Neural cell (in vitro differentiated cells): ENCODE measurements around the gene FHL3. TPM values are rescaled to one million over a fixed set of nuclear protein-coding genes. Genes with fewer than 3 reads are reported as not detected.
A peak's percentile ranks its signal among the peaks of the same experiment; 100 is the strongest.

Experiments used
- H2AFZ ChIP-seq: fragments of 200-600, 300-800 bp; sonication (generic), shearing (Covaris generic); 2 replicates; pipeline ENCODE4 v1.6.0; 2014; ENCODE audit warnings: low read depth, mild to moderate bottlenecking, antibody characterized with exemption, low read length, moderate library complexity
- H3F3A ChIP-seq: fragments of 200-600 bp; shearing (Covaris generic); 2 replicates; pipeline ENCODE4 v1.6.1; 2016; ENCODE audit warnings: mild to moderate bottlenecking, moderate library complexity, mixed read lengths, antibody characterized with exemption, low read length; ENCODE audit not compliant: insufficient read depth, poor library complexity, severe bottlenecking
- H3K27ac ChIP-seq: fragments of 200-600, 300-800 bp; sonication (generic), shearing (Covaris generic); 2 replicates; pipeline ENCODE4 v1.5.1; 2014; ENCODE audit warnings: mild to moderate bottlenecking, low read length, moderate library complexity
- H3K27me3 ChIP-seq: fragments of 300-800, 200-600 bp; sonication (generic), shearing (Covaris generic); 2 replicates; pipeline ENCODE4 v1.6.0; 2014; ENCODE audit warnings: mild to moderate bottlenecking, low read depth, low read length, moderate library complexity; ENCODE audit not compliant: insufficient read depth
- H3K36me3 ChIP-seq: fragments of 300-800, 200-600 bp; sonication (generic), shearing (Covaris generic); 2 replicates; pipeline ENCODE4 v1.5.1; 2014; ENCODE audit warnings: mild to moderate bottlenecking, antibody characterized with exemption, low read length, moderate library complexity; ENCODE audit not compliant: insufficient read depth
- H3K4me2 ChIP-seq: fragments of 300-800, 200-600 bp; sonication (generic), shearing (Covaris generic); 2 replicates; pipeline ENCODE4 v1.6.0; 2014; ENCODE audit warnings: mild to moderate bottlenecking, low read length
- H3K4me3 ChIP-seq: fragments of 300-800, 200-600 bp; sonication (generic), shearing (Covaris generic); 2 replicates; pipeline ENCODE4 v1.5.1; 2014; ENCODE audit warnings: mild to moderate bottlenecking, low read length, moderate library complexity
- H3K79me2 ChIP-seq: fragments of 200-600 bp; shearing (Covaris generic); replicated peaks from 2 replicates; pipeline ENCODE4 v1.6.0; 2014; ENCODE audit warnings: mild to moderate bottlenecking, low read length, moderate library complexity; ENCODE audit not compliant: insufficient read depth
- H3K9ac ChIP-seq: fragments of 300-800, 200-600 bp; sonication (generic), shearing (Covaris generic); 2 replicates; pipeline ENCODE4 v1.6.1; 2016; ENCODE audit warnings: mild to moderate bottlenecking, low read length, mixed read lengths
- H3K9me2 ChIP-seq: fragments of 200-600 bp; shearing (Covaris generic); 2 replicates; pipeline ENCODE4 v1.6.1; 2016; ENCODE audit warnings: mild to moderate bottlenecking, low read length, mixed read lengths; ENCODE audit not compliant: insufficient read depth
- H3K9me3 ChIP-seq: fragments of 200-600, 300-800 bp; sonication (generic), shearing (Covaris generic); 2 replicates; pipeline ENCODE4 v1.6.1; 2016; ENCODE audit warnings: mild to moderate bottlenecking, mixed run types, low read length, moderate library complexity, mixed read lengths
- H4K20me1 ChIP-seq: fragments of 200-600 bp; shearing (Covaris generic); 2 replicates; pipeline ENCODE4 v1.6.1; 2016; ENCODE audit warnings: mild to moderate bottlenecking, mixed run types; ENCODE audit not compliant: insufficient read depth
- EP300 ChIP-seq: fragments of 450-650 bp; conservative IDR thresholded peaks from 2 replicates; pipeline ENCODE4 v1.6.1; 2014; ENCODE audit warnings: antibody characterized with exemption, mild to moderate bottlenecking, moderate library complexity; ENCODE audit not compliant: poor library complexity, severe bottlenecking
- EZH2 ChIP-seq: fragments of 200-600, 300-800 bp; shearing (Covaris generic), sonication (generic); IDR thresholded peaks from 2 replicates; pipeline ENCODE4 v1.6.1; 2014; ENCODE audit warnings: antibody characterized with exemption, low read length, borderline replicate concordance, mild to moderate bottlenecking; ENCODE audit not compliant: insufficient read depth, poor library complexity, severe bottlenecking
- MXI1 ChIP-seq: fragments of 450-650 bp; conservative IDR thresholded peaks from 2 replicates; pipeline ENCODE4 v1.6.1; 2014; ENCODE audit warnings: antibody characterized with exemption, mild to moderate bottlenecking; ENCODE audit not compliant: poor library complexity, severe bottlenecking
- POLR2AphosphoS5 ChIP-seq: IDR thresholded peaks from 2 replicates; pipeline ENCODE4 v1.6.1; 2012
- RAD21 ChIP-seq: fragments of 450-650 bp; conservative IDR thresholded peaks from 2 replicates; pipeline ENCODE4 v1.6.1; 2014; ENCODE audit warnings: antibody characterized with exemption, mild to moderate bottlenecking, moderate library complexity
- SMC3 ChIP-seq: fragments of 450-650 bp; conservative IDR thresholded peaks from 2 replicates; pipeline ENCODE4 v1.6.1; 2014; ENCODE audit warnings: antibody characterized with exemption, mild to moderate bottlenecking, moderate library complexity; ENCODE audit not compliant: poor library complexity
- TAF1 ChIP-seq: IDR thresholded peaks from 2 replicates; pipeline ENCODE4 v1.6.1; 2012; ENCODE audit warnings: low read depth
- polyA plus RNA-seq: library from polyadenylated mRNA; depleted of rRNA; stranded (reverse); fragments of >200 nt; gene quantifications from 2 replicates; pipeline ENCODE4 v1.2.3, GENCODE V29; 2014
- TF ChIP-seq, protein P1 (sequence below): IDR thresholded peaks from 2 replicates; pipeline ENCODE4 v1.6.1; 2012; ENCODE audit warnings: borderline replicate concordance
- TF ChIP-seq, protein P2 (sequence below): fragments of 450-650 bp; IDR thresholded peaks from 2 replicates; pipeline ENCODE4 v1.5.1; 2014; ENCODE audit warnings: antibody characterized with exemption, mild to moderate bottlenecking, moderate library complexity; ENCODE audit not compliant: poor library complexity, severe bottlenecking

Gene FHL3
- polyA plus RNA-seq, 1 donor from 2014 or later, result 3.5 TPM

DNA sequence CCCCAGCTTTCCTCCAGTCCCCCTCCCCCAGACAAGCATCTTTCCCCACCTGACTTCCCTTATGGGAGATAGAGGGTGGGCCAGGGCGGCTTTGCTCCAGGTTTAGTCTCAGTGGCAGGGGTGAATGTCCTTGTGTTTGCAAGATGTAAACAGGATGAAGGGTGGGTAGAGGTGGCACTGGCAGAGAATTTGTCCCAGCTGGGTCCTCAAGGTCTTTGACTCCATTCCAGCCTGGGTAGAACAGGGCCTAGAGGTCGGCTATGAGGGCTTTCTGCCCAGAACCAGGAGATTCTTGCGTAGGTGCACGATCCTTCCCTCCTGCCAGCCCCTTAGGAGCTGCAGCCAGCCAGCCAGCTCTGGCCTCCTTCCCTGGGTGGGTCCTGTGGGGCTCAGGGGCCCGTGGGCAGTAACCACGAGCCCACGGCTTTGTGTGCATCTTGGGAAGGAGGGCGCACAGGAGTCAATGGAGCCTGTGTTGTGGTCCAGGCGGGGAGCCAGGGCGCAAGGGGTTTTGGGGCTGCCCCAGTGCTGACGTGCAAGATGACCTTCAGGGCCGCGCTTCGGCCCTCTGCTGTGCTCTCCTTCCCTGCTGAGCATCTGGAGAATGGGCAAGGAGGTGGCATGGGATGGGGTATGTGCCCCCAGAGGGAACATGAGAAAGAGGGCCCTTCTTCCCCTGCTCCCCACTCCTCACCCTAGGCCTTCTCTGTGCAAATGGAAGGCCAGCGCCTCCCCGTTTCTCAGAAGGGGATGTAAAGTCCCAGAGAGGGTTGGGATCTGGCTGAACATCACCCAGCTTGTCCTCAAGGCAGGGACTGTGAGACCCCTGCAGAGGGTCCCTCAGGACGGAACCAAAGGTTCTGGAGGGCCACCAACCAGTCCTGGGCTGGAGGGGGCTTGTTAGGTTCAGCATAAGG, 25.5 kb upstream of the FHL3 start:
- peak overlapping the region; percentile 51 for H3K4me2 ChIP-seq
- H3K27ac ChIP-seq, result no peak overlapping the region

DNA sequence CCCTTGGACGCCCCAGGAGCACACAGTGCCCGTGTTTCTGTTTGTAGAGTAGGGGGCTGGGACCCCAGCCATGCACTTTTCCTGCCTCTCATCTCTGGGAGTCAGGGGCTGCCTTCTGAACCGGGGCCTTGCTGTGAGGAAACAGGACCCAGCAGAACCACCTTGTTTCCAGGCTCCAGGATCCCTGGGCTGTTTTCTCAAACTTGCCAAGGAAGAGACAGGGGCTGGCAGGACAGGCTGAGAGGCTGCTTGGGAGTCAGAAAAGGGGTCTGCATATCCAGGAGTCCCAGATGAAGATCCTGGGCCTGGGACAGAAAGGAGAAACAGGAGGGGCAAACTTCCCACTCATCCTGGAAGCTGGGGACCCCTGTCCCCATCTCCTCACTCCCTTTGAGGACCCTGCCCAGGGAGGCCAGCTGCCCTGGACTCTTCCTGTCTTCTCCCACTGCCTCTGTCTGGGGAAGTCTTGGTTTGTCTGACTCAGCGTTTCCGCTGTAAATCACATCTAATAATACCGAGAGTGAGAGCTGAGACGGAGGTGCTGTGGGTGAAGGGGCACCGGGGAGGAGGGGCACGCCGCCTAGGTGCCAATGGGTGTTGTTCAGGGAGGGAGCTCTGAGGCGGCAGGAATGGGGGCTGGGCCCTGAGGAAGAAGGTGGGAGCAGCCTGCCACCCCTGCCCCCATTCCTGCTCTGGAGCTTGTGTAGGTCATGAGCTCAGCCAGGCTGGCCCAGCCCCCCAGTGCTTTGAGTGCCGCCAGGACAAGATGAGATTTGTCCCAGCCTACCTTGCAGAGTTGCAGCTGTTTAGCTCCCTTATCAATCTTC, 24.6 kb upstream of the FHL3 start:
- H3K27ac ChIP-seq, result peak overlapping the region; percentile 3
- peak overlapping the region; percentile 51 for H3K4me2 ChIP-seq
- H3K9ac ChIP-seq, result peak overlapping the region; percentile 10
- peaks cover 8% of the 10 kb centered on the region for H3K36me3 ChIP-seq
- H3K27me3 ChIP-seq, result no peaks in the 10 kb centered on the region
- no peaks in the 10 kb centered on the region for H3F3A ChIP-seq
- no peak overlapping the region for H2AFZ ChIP-seq
- H4K20me1 ChIP-seq, result no peaks in the 10 kb centered on the region
- H3K4me3 ChIP-seq, result peak overlapping the region; percentile 40
- no peaks in the 10 kb centered on the region for H3K9me2 ChIP-seq
- no peaks in the 10 kb centered on the region for H3K9me3 ChIP-seq
- no peaks in the 10 kb centered on the region for H3K79me2 ChIP-seq
- no peak for TF ChIP-seq MXI1
- TF ChIP-seq, protein P1, sequence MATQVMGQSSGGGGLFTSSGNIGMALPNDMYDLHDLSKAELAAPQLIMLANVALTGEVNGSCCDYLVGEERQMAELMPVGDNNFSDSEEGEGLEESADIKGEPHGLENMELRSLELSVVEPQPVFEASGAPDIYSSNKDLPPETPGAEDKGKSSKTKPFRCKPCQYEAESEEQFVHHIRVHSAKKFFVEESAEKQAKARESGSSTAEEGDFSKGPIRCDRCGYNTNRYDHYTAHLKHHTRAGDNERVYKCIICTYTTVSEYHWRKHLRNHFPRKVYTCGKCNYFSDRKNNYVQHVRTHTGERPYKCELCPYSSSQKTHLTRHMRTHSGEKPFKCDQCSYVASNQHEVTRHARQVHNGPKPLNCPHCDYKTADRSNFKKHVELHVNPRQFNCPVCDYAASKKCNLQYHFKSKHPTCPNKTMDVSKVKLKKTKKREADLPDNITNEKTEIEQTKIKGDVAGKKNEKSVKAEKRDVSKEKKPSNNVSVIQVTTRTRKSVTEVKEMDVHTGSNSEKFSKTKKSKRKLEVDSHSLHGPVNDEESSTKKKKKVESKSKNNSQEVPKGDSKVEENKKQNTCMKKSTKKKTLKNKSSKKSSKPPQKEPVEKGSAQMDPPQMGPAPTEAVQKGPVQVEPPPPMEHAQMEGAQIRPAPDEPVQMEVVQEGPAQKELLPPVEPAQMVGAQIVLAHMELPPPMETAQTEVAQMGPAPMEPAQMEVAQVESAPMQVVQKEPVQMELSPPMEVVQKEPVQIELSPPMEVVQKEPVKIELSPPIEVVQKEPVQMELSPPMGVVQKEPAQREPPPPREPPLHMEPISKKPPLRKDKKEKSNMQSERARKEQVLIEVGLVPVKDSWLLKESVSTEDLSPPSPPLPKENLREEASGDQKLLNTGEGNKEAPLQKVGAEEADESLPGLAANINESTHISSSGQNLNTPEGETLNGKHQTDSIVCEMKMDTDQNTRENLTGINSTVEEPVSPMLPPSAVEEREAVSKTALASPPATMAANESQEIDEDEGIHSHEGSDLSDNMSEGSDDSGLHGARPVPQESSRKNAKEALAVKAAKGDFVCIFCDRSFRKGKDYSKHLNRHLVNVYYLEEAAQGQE, result no peak
- TF ChIP-seq TAF1, result no peak
- TF ChIP-seq EP300, result no peak
- no peak for TF ChIP-seq SMC3
- TF ChIP-seq, protein P2, sequence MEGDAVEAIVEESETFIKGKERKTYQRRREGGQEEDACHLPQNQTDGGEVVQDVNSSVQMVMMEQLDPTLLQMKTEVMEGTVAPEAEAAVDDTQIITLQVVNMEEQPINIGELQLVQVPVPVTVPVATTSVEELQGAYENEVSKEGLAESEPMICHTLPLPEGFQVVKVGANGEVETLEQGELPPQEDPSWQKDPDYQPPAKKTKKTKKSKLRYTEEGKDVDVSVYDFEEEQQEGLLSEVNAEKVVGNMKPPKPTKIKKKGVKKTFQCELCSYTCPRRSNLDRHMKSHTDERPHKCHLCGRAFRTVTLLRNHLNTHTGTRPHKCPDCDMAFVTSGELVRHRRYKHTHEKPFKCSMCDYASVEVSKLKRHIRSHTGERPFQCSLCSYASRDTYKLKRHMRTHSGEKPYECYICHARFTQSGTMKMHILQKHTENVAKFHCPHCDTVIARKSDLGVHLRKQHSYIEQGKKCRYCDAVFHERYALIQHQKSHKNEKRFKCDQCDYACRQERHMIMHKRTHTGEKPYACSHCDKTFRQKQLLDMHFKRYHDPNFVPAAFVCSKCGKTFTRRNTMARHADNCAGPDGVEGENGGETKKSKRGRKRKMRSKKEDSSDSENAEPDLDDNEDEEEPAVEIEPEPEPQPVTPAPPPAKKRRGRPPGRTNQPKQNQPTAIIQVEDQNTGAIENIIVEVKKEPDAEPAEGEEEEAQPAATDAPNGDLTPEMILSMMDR, result no peak

More for the DNA sequence above, 25.5 kb upstream of the FHL3 start:
- Histone ChIP-seq H3K9me2 (no peaks in the 10 kb centered on the region), H4K20me1 (no peaks in the 10 kb centered on the region), H3K9ac (peak overlapping the region; percentile 10), H3K36me3 (no peaks in the 10 kb centered on the region), H3K79me2 (no peaks in the 10 kb centered on the region), H2AFZ (no peak overlapping the region), H3K27me3 (no peaks in the 10 kb centered on the region), H3K4me3 (peak overlapping the region; percentile 40), H3F3A (no peaks in the 10 kb centered on the region), H3K9me3 (no peaks in the 10 kb centered on the region)
- TF ChIP-seq POLR2AphosphoS5, result no peak
- no peak for TF ChIP-seq TAF1
- TF ChIP-seq, protein P2, result no peak
- no peak for TF ChIP-seq SMC3
- TF ChIP-seq RAD21, result no peak
- no peak for TF ChIP-seq EZH2
- TF ChIP-seq, protein P1, result no peak
- TF ChIP-seq EP300, result no peak
- TF ChIP-seq MXI1, result no peak
